Thyroid gland (tissue), 4 donors: ENCODE results near the gene MRPL23.

Experiments
- CTCF ChIP-seq, 6 experiments: fragments of 200-600 bp in 3 of 6; fragments of 450-650 bp in 3 of 6; sonication (generic) in 3 of 6; IDR thresholded peaks; one replicate each; pipeline ENCODE4 v1.5.1; 2016 to 2019; ENCODE audit warnings: antibody characterized with exemption in 6 of 6, mild to moderate bottlenecking in 2 of 6, inconsistent platforms in 1 of 6, moderate library complexity in 1 of 6
- POLR2A ChIP-seq, 2 donors: fragments of 450-650 bp; IDR thresholded peaks; one replicate each; pipeline ENCODE4 v1.6.1; 2017; ENCODE audit warnings: antibody characterized with exemption in 2 of 2, mild to moderate bottlenecking in 2 of 2, moderate library complexity in 1 of 2

- no peak for TF ChIP-seq CTCF (IDR thresholded peaks at IDR 0.05)
- TF ChIP-seq POLR2A (IDR thresholded peaks at IDR 0.05): no peak
Observed at GRCh38 chr11:1930462-1930830, 16.7 kb upstream of the MRPL23 start.
